ENCODE data around the gene C1QC. TPM values are rescaled to one million over a fixed set of nuclear protein-coding genes. Genes with fewer than 3 reads are reported as not detected.
A peak's percentile ranks its signal among the peaks of the same experiment; 100 is the strongest.

C1QC gene
- total RNA-seq = 100 to 1,000 TPM in 3 of 9 donors, 10 to 100 TPM in 6; 20.9 to 674 (median 50.6) TPM
- 10 to 100 TPM; 13.9 to 50.0 TPM for polyA plus RNA-seq
- long read RNA-seq, donor 1, transcript C1QC-203 (3 exons, 1,163 nt) = major isoform, 32 of 45 reads
- long read RNA-seq, donor 1, transcript C1QC-202 (3 exons, 1,183 nt) = minor isoform, 7 of 45 reads
- long read RNA-seq, donor 1, partial matches to known transcripts = 5 of 45 reads
- long read RNA-seq, donor 1, other reads (novel, unspliced or antisense) = 1 of 45 reads
- long read RNA-seq, donor 2, transcript C1QC-203 (3 exons, 1,163 nt) = major isoform, 26 of 46 reads
- long read RNA-seq, donor 2, partial matches to known transcripts = 8 of 46 reads
- long read RNA-seq, donor 2, other reads (novel, unspliced or antisense) = 6 of 46 reads
- long read RNA-seq, donor 3, transcript C1QC-203 (3 exons, 1,163 nt) = major isoform, 41 of 48 reads
- long read RNA-seq, donor 3, partial matches to known transcripts = 5 of 48 reads
- long read RNA-seq, donor 3, other reads (novel, unspliced or antisense) = 0 of 48 reads

GRCh38 chr1:22643381-22643780 is at the start of gene C1QC:
Gene C1QC (plus strand): TSS chr1:22643633. CDS start chr1:22644024, 391 bp downstream.
- Histone ChIP-seq H3K9me3 (no peaks in the 10 kb centered on the region), H3K27ac (peak within 1 kb of the TSS in 7 of 12 donors; percentile 10 to 81 (median 38)), H3K4me3 (peak within 1 kb of the TSS in 9 of 12 donors; percentile 19 to 61 (median 38)), H3K36me3 (peaks cover 0 to 4% (median 0%) of the 10 kb centered on the region in 9 donors), H3K27me3 (peaks cover 0 to 17% (median 0%) of the 10 kb centered on the region in 9 donors), H3K4me1 (peaks cover 0 to 20% (median 0%) of the 10 kb centered on the region in 12 donors)
- TF ChIP-seq POLR2A (IDR thresholded peaks at IDR 0.05) = no peak
- TF ChIP-seq, protein P1, sequence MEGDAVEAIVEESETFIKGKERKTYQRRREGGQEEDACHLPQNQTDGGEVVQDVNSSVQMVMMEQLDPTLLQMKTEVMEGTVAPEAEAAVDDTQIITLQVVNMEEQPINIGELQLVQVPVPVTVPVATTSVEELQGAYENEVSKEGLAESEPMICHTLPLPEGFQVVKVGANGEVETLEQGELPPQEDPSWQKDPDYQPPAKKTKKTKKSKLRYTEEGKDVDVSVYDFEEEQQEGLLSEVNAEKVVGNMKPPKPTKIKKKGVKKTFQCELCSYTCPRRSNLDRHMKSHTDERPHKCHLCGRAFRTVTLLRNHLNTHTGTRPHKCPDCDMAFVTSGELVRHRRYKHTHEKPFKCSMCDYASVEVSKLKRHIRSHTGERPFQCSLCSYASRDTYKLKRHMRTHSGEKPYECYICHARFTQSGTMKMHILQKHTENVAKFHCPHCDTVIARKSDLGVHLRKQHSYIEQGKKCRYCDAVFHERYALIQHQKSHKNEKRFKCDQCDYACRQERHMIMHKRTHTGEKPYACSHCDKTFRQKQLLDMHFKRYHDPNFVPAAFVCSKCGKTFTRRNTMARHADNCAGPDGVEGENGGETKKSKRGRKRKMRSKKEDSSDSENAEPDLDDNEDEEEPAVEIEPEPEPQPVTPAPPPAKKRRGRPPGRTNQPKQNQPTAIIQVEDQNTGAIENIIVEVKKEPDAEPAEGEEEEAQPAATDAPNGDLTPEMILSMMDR (IDR thresholded peaks at IDR 0.05) = no peak
- peak; percentile 52 to 67 (median 54) for ATAC-seq
- WGBS, 4 donors = 69 to 78% (median 75%) methylated on average over 8 of the region's 8 CpGs
- peak; percentile 46 to 79 (median 61) for DNase-seq
- intact Hi-C loops (cut with DNase I) = loop anchor here in 9 of 10 donors (2.0 to 10.0 kb wide), 7 partner anchors 115 to 539 kb away; no protein-coding TSS in a partner anchor

DNA sequence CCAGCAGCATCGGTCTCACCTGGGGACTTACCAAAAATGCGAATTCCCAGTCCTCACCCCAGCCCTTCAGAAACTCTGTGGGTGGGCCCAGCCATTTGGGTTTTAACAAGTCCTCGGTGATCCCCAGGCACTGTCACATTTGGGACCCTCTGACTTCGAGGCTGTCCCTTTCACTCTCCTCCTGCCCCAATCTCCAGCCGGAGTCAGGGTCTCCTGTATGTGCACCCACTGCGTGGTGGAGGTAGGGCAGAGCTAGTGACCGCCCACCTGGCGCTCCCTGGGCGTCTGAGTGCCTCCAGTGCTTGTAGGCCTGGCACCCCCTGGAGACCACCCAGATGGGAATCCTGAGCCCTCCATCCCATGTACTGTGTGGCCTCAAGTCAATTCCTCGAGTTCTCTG is 49.0 kb upstream of the C1QC start:
- H3K27ac ChIP-seq = no peak overlapping the region
- intact Hi-C loops (cut with DNase I) = no loop called here
- TF ChIP-seq, protein P1 (IDR thresholded peaks at IDR 0.05) = no peak
- TF ChIP-seq POLR2A (IDR thresholded peaks at IDR 0.05) = no peak
- H3K4me1 ChIP-seq = no peaks in the 10 kb centered on the region
- 61 to 73% (median 68%) methylated on average over 4 to 10 of the region's 10 CpGs for WGBS, 4 donors
- H3K4me3 ChIP-seq = no peak overlapping the region
- DNase-seq = peak in 1 of 5 donors; percentile 55
- no peaks in the 10 kb centered on the region for H3K36me3 ChIP-seq
- H3K9me3 ChIP-seq = no peaks in the 10 kb centered on the region
- no peak for ATAC-seq
- H3K27me3 ChIP-seq = peaks cover 0 to 53% (median 22%) of the 10 kb centered on the region in 9 donors

DNA sequence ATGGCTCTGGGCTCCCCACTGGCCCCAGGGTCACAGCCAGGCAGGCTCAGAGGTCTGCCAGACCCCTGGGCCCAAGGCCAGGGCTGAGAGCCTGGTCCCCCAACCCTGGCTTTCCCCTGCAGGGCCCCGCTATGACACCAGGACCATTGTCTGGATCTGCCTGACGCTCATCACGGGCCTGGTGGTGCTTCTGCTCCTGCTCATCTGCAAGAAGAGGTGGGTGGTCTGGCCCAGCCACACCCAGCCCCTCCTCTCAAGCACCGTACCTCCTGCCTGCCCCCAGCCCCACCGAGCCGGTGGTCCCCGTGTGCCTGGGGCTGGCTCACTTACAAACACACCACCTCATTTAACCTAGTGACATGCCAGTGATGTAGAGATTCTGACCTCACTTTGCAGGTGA is 48.3 kb upstream of the C1QC start:
- intact Hi-C loops (cut with DNase I) = no loop called here
- no peak for TF ChIP-seq POLR2A (IDR thresholded peaks at IDR 0.05)
- TF ChIP-seq, protein P1 (IDR thresholded peaks at IDR 0.05) = no peak
- DNase-seq = peak in 1 of 5 donors; percentile 40
- Histone ChIP-seq H3K27ac (no peak overlapping the region), H3K27me3 (peaks cover 0 to 53% (median 22%) of the 10 kb centered on the region in 9 donors), H3K4me3 (no peak overlapping the region), H3K4me1 (no peaks in the 10 kb centered on the region), H3K9me3 (no peaks in the 10 kb centered on the region), H3K36me3 (no peaks in the 10 kb centered on the region)
- 60 to 86% (median 65%) methylated on average over 5 to 7 of the region's 7 CpGs for WGBS, 4 donors
- ATAC-seq = no peak

- no peaks in the 10 kb centered on the region for H3K36me3 ChIP-seq
- ATAC-seq = no peak
- intact Hi-C loops (cut with DNase I) = no loop called here
- DNase-seq = no peak
- H3K4me3 ChIP-seq = no peak overlapping the region
- H3K4me1 ChIP-seq = no peaks in the 10 kb centered on the region
- no peak for TF ChIP-seq POLR2A (IDR thresholded peaks at IDR 0.05)
- TF ChIP-seq, protein P1 (IDR thresholded peaks at IDR 0.05) = no peak
- H3K27ac ChIP-seq = no peak overlapping the region
- WGBS, 4 donors = 78 to 82% (median 80%) methylated on average over 25 to 30 of the region's 30 CpGs
- no peaks in the 10 kb centered on the region for H3K9me3 ChIP-seq
- peaks cover 0 to 69% (median 22%) of the 10 kb centered on the region in 9 donors for H3K27me3 ChIP-seq
Observed at GRCh38 chr1:22597301-22597965, 46.0 kb upstream of the C1QC start.
